ENCODE results near the gene TSC22D1.

DNA sequence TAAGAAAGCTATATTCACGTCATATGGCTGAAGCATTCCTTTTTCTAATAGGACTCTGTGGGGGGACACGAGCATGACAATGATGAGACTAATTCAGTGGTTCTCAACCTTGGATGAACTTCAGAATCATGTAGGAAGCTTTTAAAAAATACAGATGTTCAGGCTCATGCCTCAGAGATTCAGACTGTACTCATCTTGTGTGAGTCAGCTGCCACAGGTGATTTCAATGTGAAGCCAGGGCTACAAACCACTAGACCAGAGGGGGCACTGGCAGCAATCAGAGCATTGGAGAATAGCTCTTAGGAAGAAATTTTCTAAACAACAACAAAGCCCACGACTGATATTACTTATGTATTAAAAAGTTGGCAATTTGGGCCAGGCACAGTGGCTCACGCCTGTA lies 110.8 kb downstream of the TSC22D1 start:
- TF ChIP-seq, protein P1, sequence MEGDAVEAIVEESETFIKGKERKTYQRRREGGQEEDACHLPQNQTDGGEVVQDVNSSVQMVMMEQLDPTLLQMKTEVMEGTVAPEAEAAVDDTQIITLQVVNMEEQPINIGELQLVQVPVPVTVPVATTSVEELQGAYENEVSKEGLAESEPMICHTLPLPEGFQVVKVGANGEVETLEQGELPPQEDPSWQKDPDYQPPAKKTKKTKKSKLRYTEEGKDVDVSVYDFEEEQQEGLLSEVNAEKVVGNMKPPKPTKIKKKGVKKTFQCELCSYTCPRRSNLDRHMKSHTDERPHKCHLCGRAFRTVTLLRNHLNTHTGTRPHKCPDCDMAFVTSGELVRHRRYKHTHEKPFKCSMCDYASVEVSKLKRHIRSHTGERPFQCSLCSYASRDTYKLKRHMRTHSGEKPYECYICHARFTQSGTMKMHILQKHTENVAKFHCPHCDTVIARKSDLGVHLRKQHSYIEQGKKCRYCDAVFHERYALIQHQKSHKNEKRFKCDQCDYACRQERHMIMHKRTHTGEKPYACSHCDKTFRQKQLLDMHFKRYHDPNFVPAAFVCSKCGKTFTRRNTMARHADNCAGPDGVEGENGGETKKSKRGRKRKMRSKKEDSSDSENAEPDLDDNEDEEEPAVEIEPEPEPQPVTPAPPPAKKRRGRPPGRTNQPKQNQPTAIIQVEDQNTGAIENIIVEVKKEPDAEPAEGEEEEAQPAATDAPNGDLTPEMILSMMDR (IDR thresholded peaks at IDR 0.05), result no peak
- TF ChIP-seq POLR2A (IDR thresholded peaks at IDR 0.05), result no peak
